Activated CD4-positive, alpha-beta T cell treated with anti-CD3 and anti-CD28 coated beads, Interleukin-2, Interleukin-4, amounts not matched to agents 100 ng/mL and 50 ng/mL, durations not matched to agents 16 hours and 8 hours (primary cell): ENCODE data around the gene CHRNE.
"Not testable (repeated sequence)": the region's sequence is repeated elsewhere in the genome, so short reads cannot be mapped to it uniquely, and the experiment has no call there.

ENCODE experiments used
- DNase-seq: peaks from one replicate; pipeline ENCODE4 v3.0.0-alpha.2; 2020; ENCODE audit warnings: low spot score

The CHRNE gene

DNA sequence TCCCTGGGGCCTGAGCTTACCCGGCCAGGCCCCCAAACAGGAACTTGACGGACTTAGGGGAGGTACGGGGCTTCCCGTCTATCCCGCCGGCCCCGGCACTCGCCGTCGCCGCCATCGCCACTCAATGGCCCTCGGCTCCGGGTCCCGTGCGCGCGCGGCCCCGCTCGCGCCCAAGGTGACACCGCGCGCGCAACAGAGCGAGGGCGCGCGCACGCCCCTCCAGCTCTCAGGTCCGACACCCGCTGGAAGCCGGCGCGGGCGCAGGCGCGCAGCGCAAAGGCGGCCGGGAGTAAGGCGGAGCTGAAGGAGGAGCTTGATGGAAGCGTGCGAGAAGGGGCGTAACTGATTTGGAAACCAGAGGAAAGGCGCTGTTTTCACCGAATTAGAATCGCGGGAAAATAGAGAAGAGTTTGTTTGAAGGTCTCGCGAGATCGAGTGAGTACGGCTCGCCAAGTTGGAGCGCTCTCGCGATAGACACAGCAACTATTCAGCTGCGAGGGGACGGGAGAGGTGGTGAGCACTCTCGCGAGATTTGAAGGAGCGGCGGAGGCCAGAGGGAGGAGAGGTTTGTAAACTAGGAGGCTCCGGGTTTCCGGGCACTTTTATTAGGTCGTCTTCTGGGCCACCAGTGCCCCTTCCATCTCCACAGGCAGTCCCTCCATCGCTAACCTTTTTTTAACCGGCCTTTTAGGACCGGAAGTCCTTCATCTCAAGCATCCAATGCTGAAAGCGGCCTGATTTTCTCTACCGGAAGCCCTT, 37.1 kb upstream of the CHRNE start, which contains the start of the genes RNF167 and SLC25A11:
Gene RNF167 (plus strand): TSS at position 473 of the 759 bp plus-strand sequence. CDS start 642 bp downstream, outside the sequence.
Gene SLC25A11 (minus strand): TSS at position 251 of the 759 bp plus-strand sequence. CDS start 136 bp downstream, at position 115.
- peak; percentile 99 for DNase-seq

DNA sequence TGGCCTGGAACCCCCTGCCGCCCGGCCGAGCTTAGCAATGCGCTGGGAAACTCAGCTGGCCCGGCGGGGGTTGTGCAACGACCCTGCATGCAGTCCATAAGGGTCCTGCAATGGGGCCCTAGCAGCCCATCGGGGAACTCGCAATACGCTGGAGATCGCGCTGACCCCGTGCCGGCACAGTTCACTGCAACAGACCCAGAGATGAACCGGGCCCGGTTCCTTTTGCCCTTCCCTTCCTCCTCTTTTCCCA, 36.6 kb upstream of the CHRNE start:
- no peak for DNase-seq

DNA sequence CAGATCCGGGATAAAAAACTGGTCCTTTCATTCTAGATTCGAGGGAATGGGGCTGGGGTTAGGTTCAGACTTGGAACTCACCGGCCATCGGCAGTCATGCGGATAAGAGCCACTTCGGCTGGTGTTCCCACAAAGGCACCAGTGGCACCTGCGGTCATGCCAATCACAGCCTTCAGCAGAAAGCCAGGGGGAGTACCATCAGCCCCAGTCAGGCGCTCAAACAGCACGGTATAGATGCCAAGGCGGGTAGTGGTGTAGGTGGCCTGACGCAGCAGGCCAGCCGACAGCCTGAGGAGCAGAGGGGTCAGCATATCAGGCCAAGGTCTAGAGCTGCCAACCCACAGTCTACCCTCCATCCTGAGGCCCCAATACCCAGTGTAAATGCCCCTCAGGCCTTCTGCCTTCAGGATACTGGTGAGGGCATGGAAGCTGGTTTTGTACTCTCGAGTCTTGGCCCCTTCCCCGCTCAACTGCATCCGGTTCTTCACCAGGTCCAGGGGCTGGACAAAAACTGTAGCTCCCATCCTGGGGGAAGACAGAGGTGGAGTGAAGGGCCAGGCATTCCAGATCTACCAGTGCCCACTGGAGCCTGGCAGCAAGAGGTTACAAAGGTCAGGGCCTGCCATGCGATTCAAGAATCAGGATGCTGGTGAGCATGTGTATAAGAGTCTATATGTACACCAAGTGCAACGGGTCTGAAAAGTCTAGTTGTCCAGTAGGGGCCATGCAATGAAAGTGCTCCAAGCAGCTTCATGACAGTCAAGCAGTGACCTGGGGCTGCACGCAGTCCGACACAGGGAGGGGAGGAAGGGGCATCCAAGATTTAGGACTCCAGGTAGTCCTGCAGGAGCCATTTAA, 36.0 kb upstream of the CHRNE start:
- peak; percentile 21 for DNase-seq

DNA sequence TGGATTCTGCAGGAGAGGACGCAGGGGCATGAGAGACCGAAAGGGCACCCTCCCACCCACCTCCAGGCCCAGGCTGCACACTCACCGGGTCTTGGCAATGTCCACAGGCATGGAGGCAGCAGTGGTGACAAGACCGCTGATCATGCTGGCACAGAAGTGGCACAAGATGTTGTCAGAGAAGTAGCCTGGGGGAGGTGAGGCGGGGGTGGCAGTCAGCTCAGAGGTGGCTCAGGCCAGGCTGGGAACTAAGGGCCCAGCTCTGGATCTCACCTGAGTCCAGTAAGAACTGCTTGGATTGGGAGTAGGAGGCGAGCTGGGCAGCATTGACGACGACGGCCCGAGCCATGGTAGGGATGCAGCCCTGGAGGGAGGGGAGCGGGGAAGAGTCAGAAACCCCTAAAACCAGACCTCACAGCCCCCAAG, 35.2 kb upstream of the CHRNE start:
- DNase-seq, result no peak

DNA sequence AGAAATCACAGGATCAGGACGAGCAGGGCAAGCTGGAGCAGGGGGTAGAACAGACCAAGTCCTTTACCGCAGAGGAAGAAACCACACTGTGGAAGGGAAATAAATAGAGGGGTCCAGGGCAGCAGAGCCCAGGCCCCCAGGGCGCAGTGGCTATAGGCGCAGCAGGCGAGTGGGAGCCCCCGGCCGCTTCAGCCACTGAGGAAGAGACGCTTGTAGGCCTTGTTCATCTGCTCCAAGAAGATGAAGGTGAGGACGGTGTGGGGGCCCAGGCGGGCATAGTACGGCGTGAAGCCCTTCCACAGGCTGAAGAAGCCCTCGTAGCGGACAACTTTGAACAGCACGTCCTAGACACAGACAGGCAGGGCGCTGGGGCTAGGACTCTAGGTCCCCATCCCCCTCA, 34.7 kb upstream of the CHRNE start:
- no peak for DNase-seq

DNA sequence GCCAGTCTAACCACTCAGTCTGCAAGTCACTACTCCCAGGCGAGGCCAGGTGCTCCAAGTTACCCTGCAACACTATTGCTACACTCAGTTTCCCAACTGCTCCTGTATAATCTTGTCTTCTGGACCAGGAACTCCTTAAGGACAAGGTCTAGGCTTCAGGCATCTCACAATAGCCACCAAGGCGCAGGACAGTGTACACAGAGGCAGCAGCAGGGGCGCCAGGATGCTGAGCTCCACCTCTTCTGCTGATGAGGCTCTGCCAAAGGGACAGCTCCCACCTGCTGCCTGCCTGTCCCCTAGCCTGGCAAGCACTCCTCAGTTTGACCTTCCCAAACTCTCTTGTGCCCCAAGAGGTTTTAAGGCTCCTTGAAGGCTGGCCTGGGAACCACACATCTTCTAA, 33.5 kb upstream of the CHRNE start:
- no peak for DNase-seq

DNA sequence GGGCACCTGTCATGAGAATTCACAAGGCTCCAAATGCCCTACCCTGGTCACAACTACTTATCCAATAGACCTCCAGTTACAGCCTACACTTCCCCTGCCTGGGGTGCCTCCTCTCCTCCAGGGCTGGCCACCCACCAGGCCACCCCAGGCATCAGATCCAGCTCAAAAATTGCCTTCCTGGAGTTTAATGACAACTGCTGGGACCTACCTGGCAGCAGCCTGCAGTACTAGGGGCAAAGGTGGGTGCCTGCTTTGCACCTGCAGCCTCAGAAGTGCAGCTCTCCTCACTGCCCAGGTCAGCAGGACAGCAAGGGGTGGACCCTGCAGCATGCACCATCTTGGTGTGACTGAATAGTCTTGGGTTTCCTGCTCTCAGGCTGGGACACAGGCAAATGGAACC, 32.8 kb upstream of the CHRNE start:
- no peak for DNase-seq

DNA sequence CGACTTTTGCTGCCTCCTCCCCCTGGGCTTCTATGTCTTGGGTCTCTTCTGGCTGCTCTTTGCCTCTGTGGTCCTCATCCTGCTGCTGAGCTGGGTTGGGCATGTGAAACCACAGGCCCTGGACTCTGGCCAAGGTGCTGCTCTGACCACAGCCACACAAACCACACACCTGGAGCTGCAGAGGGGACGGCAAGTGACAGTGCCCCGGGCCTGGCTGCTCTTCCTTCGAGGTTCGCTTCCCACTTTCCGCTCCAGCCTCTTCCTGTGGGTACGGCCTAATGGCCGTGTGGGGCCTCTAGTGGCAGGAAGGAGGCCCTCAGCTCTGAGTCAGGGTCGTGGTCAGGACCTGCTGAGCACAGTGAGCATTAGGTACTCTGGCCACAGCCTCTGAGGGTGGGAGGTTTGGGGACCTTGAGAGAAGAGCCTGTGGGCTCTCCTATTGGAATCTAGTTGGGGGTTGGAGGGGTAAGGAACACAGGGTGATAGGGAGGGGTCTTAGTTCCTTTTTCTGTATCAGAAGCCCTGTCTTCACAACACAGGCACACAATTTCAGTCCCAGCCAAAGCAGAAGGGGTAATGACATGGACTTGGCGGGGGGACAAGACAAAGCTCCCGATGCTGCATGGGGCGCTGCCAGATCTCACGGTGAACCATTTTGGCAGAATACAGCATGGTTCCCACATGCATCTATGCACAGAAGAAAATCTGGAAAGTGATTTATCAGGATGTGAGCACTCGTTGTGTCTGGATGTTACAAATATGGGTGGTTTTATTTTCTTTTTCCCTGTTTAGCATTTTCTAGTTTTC, 31.5 kb upstream of the CHRNE start:
- DNase-seq, result peak; percentile 21

DNA sequence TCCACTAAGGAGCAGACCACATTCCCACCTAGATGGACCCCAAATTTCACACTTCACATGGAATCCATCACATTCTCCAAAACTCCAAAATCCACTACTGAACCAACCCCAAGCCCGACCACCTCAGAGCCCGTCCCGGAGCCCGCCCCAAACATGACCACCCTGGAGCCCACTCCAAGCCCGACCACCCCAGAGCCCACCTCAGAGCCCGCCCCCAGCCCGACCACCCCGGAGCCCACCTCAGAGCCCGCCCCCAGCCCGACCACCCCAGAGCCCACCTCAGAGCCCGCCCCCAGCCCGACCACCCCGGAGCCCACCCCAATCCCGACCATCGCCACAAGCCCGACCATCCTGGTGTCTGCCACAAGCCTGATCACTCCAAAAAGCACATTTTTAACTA, 30.7 kb upstream of the CHRNE start:
- DNase-seq, result no peak

DNA sequence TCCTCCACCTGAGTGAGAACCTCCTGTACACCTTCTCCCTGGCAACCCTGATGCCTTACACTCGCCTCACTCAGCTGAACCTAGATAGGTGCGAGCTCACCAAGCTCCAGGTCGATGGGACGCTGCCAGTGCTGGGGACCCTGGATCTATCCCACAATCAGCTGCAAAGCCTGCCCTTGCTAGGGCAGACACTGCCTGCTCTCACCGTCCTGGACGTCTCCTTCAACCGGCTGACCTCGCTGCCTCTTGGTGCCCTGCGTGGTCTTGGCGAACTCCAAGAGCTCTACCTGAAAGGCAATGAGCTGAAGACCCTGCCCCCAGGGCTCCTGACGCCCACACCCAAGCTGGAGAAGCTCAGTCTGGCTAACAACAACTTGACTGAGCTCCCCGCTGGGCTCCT, 29.9 kb upstream of the CHRNE start:
- DNase-seq, result no peak

DNA sequence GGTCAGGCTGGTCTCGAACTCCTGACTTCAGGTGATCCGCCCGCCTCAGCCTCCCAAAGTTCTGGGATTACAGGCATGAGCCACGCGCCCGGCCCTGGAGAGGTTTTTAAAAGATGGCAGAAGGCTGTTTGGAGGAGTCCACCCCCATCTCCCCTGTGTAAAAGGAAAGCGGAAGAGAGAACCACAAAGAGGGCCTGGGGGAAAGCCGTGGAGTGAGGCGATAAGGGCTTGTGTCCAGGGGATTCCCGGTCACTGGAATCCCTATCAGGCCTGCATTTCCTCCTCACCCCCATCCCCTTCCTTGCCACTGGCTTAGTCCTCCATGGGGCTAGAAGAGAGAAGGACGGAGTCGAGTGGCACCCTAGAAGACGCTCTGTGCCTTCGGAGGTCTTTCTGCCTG, 29.1 kb upstream of the CHRNE start, which contains the start of gene GP1BA:
Gene GP1BA (plus strand): TSS at position 315 of the 400 bp plus-strand sequence. CDS start 328 bp downstream, outside the sequence.
- no peak for DNase-seq

DNA sequence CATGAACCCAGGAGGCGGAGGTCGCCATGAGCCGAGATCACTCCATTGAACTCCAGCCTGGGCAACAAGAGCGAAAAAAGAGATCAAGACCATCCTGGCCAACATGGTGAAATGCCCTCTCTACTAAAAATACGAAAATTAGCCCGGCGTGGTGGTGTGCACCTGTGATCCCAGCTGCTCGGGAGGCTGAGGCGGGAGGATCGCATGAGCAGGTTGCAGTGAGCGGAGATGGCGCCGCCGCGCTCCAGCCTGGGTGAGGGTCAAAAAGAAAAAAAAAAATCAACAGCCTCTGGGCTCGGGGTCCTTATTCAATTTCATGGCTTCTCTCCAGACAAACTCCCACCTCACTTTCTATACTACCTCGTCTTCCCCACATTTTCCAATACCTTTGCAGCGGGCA, 26.0 kb upstream of the CHRNE start:
- no peak for DNase-seq

DNA sequence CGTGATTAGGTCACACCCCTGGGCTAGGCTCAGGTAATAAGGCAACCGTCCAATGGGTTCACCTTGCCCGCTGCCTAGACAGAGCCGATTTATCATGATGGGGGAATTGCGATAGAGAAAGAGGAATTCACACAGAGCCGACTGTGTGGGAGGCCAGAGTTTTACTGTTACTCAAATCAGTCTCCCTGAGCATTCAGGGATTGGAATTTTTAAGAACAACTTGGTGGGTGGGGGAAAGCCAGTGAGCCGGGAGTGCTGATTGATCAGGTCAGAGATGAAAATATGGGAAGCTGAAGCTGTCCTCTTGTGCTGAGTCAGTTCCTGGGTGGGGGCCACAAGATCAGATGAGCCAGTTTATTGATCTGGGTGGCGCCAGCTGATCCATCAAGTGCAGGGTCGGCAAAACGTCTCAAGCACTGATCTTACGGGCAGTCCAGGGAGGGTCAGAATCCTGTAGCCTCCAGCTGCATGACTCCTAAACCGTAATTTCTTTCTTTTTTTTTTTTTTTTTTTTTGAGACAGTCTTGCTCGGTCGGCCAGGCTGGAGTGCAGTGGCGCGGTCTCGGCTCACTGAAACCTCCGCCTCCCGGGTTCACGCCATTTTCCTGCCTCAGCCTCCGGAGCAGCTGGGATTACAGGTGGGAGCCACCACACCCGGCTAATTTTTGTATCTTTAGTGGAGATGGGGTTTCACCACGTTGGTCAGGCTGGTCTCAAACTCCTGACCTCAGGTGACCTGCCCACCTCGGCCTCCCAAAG, 23.9 kb upstream of the CHRNE start:
- DNase-seq, result not testable (repeated sequence)

DNA sequence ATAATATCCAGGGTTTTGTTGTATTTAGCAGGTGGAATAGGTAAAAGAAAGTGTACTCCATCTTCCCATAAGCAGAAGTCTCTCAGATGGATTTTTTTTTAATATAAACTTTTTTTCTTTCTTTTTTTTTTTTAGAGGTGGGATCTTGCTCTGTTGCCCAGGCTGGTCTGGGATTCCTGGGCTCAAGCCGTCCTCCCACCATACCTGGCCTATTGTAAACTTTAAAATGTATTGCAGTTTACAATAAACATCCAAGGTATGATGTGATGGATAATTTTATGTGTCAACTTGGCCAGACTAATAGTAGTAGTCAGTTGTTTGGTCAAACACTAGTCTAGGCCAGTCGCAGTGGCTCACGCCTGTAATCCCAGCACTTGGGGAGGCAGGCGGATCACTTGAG, 18.4 kb upstream of the CHRNE start:
- DNase-seq, result no peak

DNA sequence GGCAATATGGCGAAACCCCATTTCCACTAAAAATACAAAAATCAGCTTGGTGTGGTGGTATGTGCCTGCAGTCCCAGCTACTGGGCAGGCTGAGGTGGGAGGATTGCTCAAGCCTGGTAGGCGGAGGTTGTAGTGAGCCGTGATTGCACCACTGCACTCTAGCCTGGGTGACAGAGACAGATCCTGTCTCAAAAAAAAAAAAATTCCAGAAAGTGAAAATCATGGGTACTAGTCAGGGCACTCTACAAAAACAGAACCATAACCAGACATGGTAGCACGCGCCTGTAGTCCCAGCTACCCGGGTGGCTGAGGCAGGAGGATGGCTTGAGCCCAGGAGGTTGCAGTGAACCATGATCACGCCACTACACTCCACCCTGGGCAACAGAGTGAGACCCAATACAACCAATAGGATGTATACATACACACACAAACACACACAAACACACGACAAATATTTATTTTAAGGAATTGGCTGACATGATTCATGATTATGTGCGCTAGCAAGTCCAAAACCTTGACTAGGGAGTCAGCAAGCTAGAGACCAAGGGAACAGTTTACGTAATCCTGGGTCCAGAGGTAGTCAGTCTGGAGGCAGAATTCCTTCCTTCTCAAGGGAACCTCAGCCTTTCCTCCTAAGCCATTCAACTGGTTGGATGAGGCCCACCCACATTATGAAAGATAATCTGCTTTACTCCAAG, 17.6 kb upstream of the CHRNE start:
- DNase-seq, result no peak

DNA sequence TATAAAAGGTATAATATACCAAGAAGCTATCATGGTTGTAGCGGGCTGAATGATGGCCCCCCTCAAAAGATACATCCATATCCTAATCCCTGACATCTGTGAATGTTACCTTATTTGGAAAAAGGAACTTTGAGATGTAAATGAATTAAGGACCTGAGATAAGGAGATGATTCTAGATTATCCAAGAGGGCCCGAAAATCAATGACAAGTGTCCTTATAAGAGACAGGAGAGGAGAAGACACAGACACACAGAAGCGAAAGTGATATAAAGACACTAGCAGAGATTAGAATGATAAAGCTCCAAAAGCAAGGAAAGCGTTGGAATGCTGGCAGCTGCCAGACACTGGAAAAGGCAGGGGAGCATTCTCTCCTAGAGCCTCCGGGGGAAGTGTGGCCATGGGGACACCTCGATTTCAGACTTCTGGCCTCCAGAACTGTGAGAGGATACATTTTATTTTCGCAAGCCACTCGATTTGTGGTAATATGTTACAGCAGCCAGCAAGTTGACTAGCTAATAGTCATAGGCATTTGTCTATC, 16.7 kb upstream of the CHRNE start:
- no peak for DNase-seq

DNA sequence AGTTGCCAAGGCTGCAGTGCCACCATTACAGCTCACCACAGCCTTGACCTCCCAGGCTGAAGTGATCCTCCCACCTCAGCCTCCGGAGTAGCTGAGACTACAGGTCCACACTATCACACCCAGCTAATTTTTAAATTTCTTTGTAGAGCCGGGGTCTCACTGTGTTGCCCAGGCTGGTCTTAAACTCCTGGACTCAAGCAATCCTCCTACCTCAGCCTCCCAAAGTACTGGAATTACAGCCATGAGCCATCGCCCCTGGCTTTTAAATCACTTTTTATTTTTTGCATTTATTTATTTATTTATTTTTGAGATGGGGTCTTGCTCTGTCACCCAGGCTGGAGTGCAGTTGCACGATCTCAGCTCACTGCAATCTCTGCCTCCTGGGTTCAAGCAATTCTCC, 11.7 kb upstream of the CHRNE start:
- not testable (repeated sequence) for DNase-seq

DNA sequence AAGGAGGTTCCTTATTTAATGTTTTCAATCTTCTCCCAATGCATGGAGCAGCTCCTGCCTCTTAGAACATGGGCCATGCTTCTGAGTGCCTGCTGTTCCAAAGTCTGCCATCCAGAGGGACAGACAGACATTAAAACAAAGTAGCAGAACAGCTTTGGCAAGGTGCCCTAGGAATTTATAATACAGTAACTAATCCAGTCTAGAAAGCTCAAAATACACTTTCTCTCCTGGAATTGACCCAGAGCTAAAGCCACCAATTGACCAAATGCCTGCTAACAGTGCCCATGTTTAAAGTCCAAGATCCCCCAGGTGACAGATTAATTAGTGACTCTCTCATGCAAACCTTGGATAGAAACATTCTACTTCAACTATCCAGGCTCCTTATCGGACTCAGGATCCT, 11.1 kb upstream of the CHRNE start:
- DNase-seq, result no peak

DNA sequence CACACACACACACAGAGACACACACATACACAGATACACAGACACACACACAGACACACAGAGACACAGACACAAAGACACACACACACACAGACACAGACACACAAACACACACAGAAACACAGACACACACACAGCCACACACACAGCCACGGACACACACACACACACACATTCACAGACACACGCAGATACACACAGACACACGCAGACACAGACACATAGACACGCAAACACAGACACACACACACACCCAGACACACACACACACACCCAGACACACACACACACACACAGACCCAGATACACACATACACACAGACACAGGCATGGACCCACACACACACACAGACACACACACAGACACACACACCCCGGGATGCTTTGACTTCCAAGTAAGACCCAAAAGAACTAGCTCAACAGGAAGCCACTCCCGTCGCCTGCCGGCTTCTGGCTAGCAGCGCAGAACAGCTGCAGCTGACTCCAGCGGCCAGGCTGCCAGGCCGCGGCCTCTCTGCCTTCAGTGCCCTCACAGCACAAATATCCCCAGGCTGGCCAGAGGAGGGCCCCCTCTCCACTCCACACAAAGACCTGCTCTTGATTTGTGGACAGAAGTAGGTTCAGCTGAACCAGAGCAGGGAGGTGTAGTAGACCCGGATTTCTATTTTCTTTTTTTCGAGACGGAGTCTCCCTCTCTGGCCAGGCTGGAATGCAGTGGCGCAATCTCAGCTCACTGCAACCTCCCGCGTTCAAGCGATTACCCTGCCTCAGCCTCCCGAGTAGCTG, 6.0 kb upstream of the CHRNE start:
- DNase-seq, result peak; percentile 71

DNA sequence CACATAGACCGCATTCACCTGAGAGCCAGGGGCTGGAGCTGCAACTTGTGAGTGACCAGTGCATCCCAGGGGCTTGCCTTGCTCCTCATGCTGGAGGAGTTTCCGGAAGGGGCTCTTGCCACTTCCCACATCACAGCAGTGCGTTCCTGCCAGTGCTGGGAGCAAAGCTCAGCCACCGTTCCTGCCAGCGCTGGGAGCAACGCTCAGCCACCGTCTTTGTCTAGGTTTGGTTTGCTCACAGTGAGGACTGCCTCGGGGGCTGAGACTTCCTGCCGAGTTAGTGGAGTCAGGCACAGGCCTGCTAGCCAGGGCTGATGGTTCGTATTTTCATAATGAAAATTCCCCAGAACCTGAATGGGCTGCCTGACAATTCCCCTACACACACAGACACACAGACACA, 5.4 kb upstream of the CHRNE start:
- DNase-seq, result no peak
